DND-41 (cell line): ENCODE measurements around the gene IL17RD.

ENCODE experiments used
- CTCF ChIP-seq: IDR thresholded peaks from 2 replicates; pipeline ENCODE4 v1.5.1; 2012; ENCODE audit warnings: borderline replicate concordance, low read length, moderate library complexity, mild to moderate bottlenecking; ENCODE audit not compliant: poor library complexity, severe bottlenecking; ENCODE audit errors: extremely low read depth
- EZH2 ChIP-seq: IDR thresholded peaks from 3 replicates; pipeline ENCODE4 v1.6.1; 2012; ENCODE audit warnings: borderline replicate concordance, low read depth, mild to moderate bottlenecking, moderate library complexity, low read length, inconsistent platforms; ENCODE audit not compliant: severe bottlenecking

- TF ChIP-seq EZH2 (no peak), CTCF (no peak)
These were observed 37.1 kb downstream of the IL17RD start for GRCh38 chr3:57127891-57128518.
